Transverse colon (tissue), 4 donors: ENCODE results near the gene PTPRN2. TPM values are rescaled to one million over a fixed set of nuclear protein-coding genes. Genes with fewer than 3 reads are reported as not detected.

ENCODE experiments used
- DNase-seq: peaks from one replicate; pipeline ENCODE4 v3.0.0-alpha.2; 2019
- H3K27ac ChIP-seq, 4 donors: fragments of 200-600 bp; sonication (generic); 2 replicates each; pipeline ENCODE4 v1.5.1; 2016 to 2018; ENCODE audit warnings: inconsistent platforms in 4 of 4
- H3K27me3 ChIP-seq: fragments of 200-600 bp; sonication (generic); 2 replicates; pipeline ENCODE4 v1.5.1; 2017; ENCODE audit warnings: inconsistent platforms
- H3K36me3 ChIP-seq, 4 donors: fragments of 200-600 bp; sonication (generic); 2 replicates each; pipeline ENCODE4 v1.5.1; 2017 to 2019; ENCODE audit warnings: inconsistent platforms in 4 of 4
- H3K4me1 ChIP-seq, 4 donors: fragments of 200-600 bp; sonication (generic); 2 replicates each; pipeline ENCODE4 v1.5.1; 2017 to 2020; ENCODE audit warnings: inconsistent platforms in 4 of 4
- H3K4me3 ChIP-seq, 4 donors: fragments of 200-600 bp; sonication (generic); 1 replicate in 1 of 4; 2 replicates in 3 of 4; pipeline versions ENCODE4 v1.5.1 to v1.6.1; 2017 to 2019; ENCODE audit warnings: inconsistent platforms in 4 of 4
- H3K9me3 ChIP-seq, 2 donors: fragments of 200-600 bp; sonication (generic); 2 replicates each; pipeline ENCODE4 v1.5.1; 2017 to 2019; ENCODE audit warnings: inconsistent platforms in 2 of 2
- CTCF ChIP-seq, 5 experiments: fragments of 200-600 bp in 3 of 5; fragments of 450-650 bp in 2 of 5; sonication (generic) in 3 of 5; IDR thresholded peaks; 1 replicate in 2 of 5; 2 replicates in 3 of 5; pipeline ENCODE4 v1.5.1; 2016 to 2017; ENCODE audit warnings: antibody characterized with exemption in 5 of 5, inconsistent platforms in 3 of 5, mild to moderate bottlenecking in 2 of 5, moderate library complexity in 1 of 5
- EP300 ChIP-seq: sonication (generic); formaldehyde crosslinking; IDR thresholded peaks from one replicate; pipeline ENCODE4 v1.6.1; 2017; ENCODE audit warnings: antibody characterized with exemption, low read depth
- POLR2A ChIP-seq: fragments of 450-650 bp; IDR thresholded peaks from one replicate; pipeline ENCODE4 v1.6.1; 2016; ENCODE audit warnings: antibody characterized with exemption, mild to moderate bottlenecking, moderate library complexity
- POLR2AphosphoS5 ChIP-seq, 3 donors: sonication (generic); formaldehyde crosslinking; IDR thresholded peaks; one replicate each; pipeline ENCODE4 v1.6.1; 2016; ENCODE audit warnings: antibody characterized with exemption in 3 of 3
- WGBS, 2 donors: methylation state at CpG; one replicate each; pipeline ENCODE4 v1.1.5; 2018; ENCODE audit warnings: low coverage in 1 of 2; 5-methylcytosine and 5-hydroxymethylcytosine counted together
- in situ Hi-C, 4 donors: fragments of 200-750 bp; cut with MboI; loops; one replicate each; pipeline versions ENCODE4 v1.15.0 to v1.15.1; 2017; ENCODE audit warnings: low sequenced_read_pairs in 3 of 4, low pct_ligation_motif_present in 1 of 4, low pct_unique_long_range_greater_than_20kb in 1 of 4
- intact Hi-C: fragments of 100-400 bp; cut with DNase I; formaldehyde crosslinking; loops from one replicate; pipeline ENCODE4 v1.15.1; 2023; ENCODE audit warnings: low total_unique reads
- total RNA-seq, 4 donors: library from RNA; depleted of rRNA; stranded (reverse); fragments of >200 nt; gene quantifications; one replicate each; pipeline ENCODE4 v1.1.0, GENCODE V29; 2016

Gene PTPRN2
- total RNA-seq, 4 donors from 2014 or later, result 15.4 to 31.1 (median 21.8) TPM

GRCh38 chr7:157863906-157864810 is 723.5 kb downstream of the PTPRN2 start:
- intact Hi-C loops (no loop called here), in situ Hi-C loops (loop anchor here in 1 of 4 donors (25.0 kb wide), 1 partner anchor 427 kb away; no protein-coding TSS in a partner anchor)
- no peaks in the 10 kb centered on the region for H3K27me3 ChIP-seq
- H3K4me3 ChIP-seq, result no peak overlapping the region
- H3K36me3 ChIP-seq, result no peaks in the 10 kb centered on the region
- H3K4me1 ChIP-seq, result no peaks in the 10 kb centered on the region
- no peak for DNase-seq
- WGBS, 2 donors, result 83 to 93% methylated on average over 3 to 27 of the region's 31 CpGs
- no peak overlapping the region for H3K27ac ChIP-seq
- no peaks in the 10 kb centered on the region for H3K9me3 ChIP-seq
- no peak for TF ChIP-seq POLR2AphosphoS5 (IDR thresholded peaks at IDR 0.05)
- no peak for TF ChIP-seq POLR2A
- TF ChIP-seq CTCF (IDR thresholded peaks at IDR 0.05), result no peak
- no peak for TF ChIP-seq EP300

GRCh38 chr7:157863176-157863575 is 724.4 kb downstream of the PTPRN2 start:
- H3K27me3 ChIP-seq, result no peaks in the 10 kb centered on the region
- no peaks in the 10 kb centered on the region for H3K36me3 ChIP-seq
- DNase-seq, result no peak
- H3K4me1 ChIP-seq, result no peaks in the 10 kb centered on the region
- H3K27ac ChIP-seq, result no peak overlapping the region
- intact Hi-C loops (no loop called here), in situ Hi-C loops (loop anchor here in 1 of 4 donors (25.0 kb wide), 1 partner anchor 426 kb away; no protein-coding TSS in a partner anchor)
- no peak overlapping the region for H3K4me3 ChIP-seq
- TF ChIP-seq POLR2A (no peak), EP300 (no peak), POLR2AphosphoS5 (IDR thresholded peaks at IDR 0.05) (no peak)
- no peaks in the 10 kb centered on the region for H3K9me3 ChIP-seq
- WGBS, 2 donors, result 86% methylated on average over 12 of the region's 12 CpGs; no CpG with 5 or more reads in 1 of the 2 donors

GRCh38 chr7:157862731-157863130 is 724.9 kb downstream of the PTPRN2 start:
- 86 to 93% methylated on average over 15 to 25 of the region's 25 CpGs for WGBS, 2 donors
- no peak overlapping the region for H3K4me3 ChIP-seq
- H3K9me3 ChIP-seq, result no peaks in the 10 kb centered on the region
- intact Hi-C loops (no loop called here), in situ Hi-C loops (loop anchor here in 1 of 4 donors (25.0 kb wide), 1 partner anchor 425 kb away; no protein-coding TSS in a partner anchor)
- no peaks in the 10 kb centered on the region for H3K27me3 ChIP-seq
- H3K27ac ChIP-seq, result no peak overlapping the region
- no peaks in the 10 kb centered on the region for H3K36me3 ChIP-seq
- no peaks in the 10 kb centered on the region for H3K4me1 ChIP-seq
- TF ChIP-seq EP300 (no peak), CTCF (IDR thresholded peaks at IDR 0.05) (no peak), POLR2A (no peak), POLR2AphosphoS5 (IDR thresholded peaks at IDR 0.05) (no peak)
- DNase-seq, result no peak

GRCh38 chr7:157861551-157861950 is 726.1 kb downstream of the PTPRN2 start:
- no peak for TF ChIP-seq POLR2A
- TF ChIP-seq POLR2AphosphoS5 (IDR thresholded peaks at IDR 0.05), result no peak
- TF ChIP-seq CTCF (IDR thresholded peaks at IDR 0.05), result no peak
- no peak for TF ChIP-seq EP300
- H3K4me3 ChIP-seq, result no peak overlapping the region
- H3K36me3 ChIP-seq, result no peaks in the 10 kb centered on the region
- intact Hi-C loops (no loop called here), in situ Hi-C loops (loop anchor here in 1 of 4 donors (25.0 kb wide), 1 partner anchor 424 kb away; no protein-coding TSS in a partner anchor)
- no peak overlapping the region for H3K27ac ChIP-seq
- no peaks in the 10 kb centered on the region for H3K4me1 ChIP-seq
- no peak for DNase-seq
- no peaks in the 10 kb centered on the region for H3K9me3 ChIP-seq
- WGBS, 2 donors, result 89% methylated on average over 11 of the region's 17 CpGs; no CpG with 5 or more reads in 1 of the 2 donors
- H3K27me3 ChIP-seq, result no peaks in the 10 kb centered on the region
